ENCODE results near the gene PIMREG.

The PIMREG gene

DNA sequence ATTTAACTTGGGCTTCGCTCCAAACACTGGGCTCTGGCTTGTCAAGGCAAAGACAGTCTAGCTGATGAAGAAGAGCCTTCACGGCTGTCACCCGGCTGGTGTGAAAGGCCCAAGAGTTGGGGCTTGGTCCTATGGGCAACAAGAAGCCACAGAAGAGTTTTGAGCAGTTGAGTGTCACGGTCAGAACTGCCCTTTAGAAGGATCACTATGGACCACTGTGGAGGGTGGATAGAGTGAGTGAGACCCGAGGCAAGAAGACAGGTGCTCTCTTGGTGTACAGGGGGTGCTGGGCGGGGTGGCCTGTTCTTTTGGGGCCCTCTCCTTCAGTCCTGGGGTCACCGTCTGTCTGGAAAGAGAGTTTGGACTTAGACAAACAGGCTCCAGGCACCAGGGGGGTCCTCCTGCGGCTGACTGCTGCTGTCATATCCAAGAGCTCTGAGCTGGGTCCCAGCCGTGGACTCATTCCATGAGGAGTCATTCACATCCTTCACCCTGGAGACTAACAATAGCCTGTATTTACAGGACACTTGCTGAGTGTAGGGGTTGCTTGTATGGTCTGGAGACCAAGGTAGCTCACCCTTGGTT is 2.4 kb downstream of the PIMREG start:
- H3K36me3 ChIP-seq (ENCODE audit: control insufficient read depth in 2 of 2, insufficient read depth in 1 of 2, low read length in 2 of 2) = peaks cover 0 to 53% of the 10 kb centered on the region in 2 experiments; a peak in 2 of 3 replicates

DNA sequence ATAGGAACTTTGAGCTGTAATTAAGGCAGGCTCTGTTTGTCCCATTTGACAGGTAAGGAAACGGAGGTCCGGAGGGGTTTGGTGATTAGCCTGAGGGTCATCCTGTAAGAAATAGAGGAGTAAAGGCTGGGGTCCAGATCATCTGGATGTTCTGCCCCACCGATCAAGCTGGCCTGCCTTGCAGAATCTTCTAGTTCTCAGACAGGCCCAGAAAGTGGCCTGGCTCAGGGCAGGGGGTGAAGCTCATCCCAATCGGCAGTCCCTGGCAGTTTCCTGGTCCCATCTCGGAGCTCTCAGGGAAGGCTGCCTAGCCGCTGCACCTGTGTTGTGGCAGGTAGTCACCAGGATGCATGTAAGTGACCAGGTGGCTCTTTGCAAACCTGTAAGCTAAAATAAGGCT is 4.2 kb downstream of the PIMREG start:
- TF ChIP-seq ZNF530 (tag by site-specific recombination; IDR thresholded peaks at IDR 0.05; ENCODE audit: low read depth) (no peak), ZNF140 (tag by site-specific recombination; IDR thresholded peaks at IDR 0.05) (no peak), ZNF629 (tag by site-specific recombination; IDR thresholded peaks at IDR 0.05) (no peak)
- Histone ChIP-seq H3K9me3 (ENCODE audit: control insufficient read depth, insufficient read depth, low read depth, low read length) (no peaks in the 10 kb centered on the region), H3K4me3 (ENCODE audit: low read depth, low read length) (no peak overlapping the region), H3K27ac (ENCODE audit: extremely low read depth, low read depth, low read length) (no peak overlapping the region), H3K4me1 (ENCODE audit: control insufficient read depth, insufficient read depth, low read length) (peaks cover 4% of the 10 kb centered on the region; the same call in 1 of the 2 replicates), H3K36me3 (ENCODE audit: control insufficient read depth in 2 of 2, insufficient read depth in 1 of 2, low read length in 2 of 2) (peaks cover 0 to 53% of the 10 kb centered on the region in 2 experiments; a peak in 2 of 3 replicates)
- CTCF ChIA-PET = interaction anchor here (1.2 kb wide), 1 partner anchor 24 kb away, joined by 5 read pairs; no protein-coding TSS in a partner anchor
- POLR2A ChIA-PET = interaction anchor here (0.5 kb wide), 1 partner anchor 9 kb away, joined by 3 read pairs; no protein-coding TSS in a partner anchor

More for the DNA sequence above, 2.4 kb downstream of the PIMREG start:
- H3K4me3 ChIP-seq (ENCODE audit: low read depth, low read length) = no peak overlapping the region
- POLR2A ChIA-PET = interaction anchor here (1.0 to 2.6 kb wide), 2 partner anchors 8 to 19 kb away, joined by 3 to 13 read pairs; no protein-coding TSS in a partner anchor
- TF ChIP-seq ZNF610 (tag by site-specific recombination; IDR thresholded peaks at IDR 0.05; ENCODE audit: borderline replicate concordance) (no peak), OSR2 (tag by site-specific recombination; IDR thresholded peaks at IDR 0.05) (no peak), PRDM1 (tag by site-specific recombination; IDR thresholded peaks at IDR 0.05) (no peak)
- no peaks in the 10 kb centered on the region for H3K9me3 ChIP-seq (ENCODE audit: control insufficient read depth, insufficient read depth, low read depth, low read length)
- CTCF ChIA-PET = interaction anchor here (0.6 to 2.1 kb wide), 4 partner anchors 10 to 571 kb away, joined by 3 to 6 read pairs (median 3); no protein-coding TSS in a partner anchor
- H3K27ac ChIP-seq (ENCODE audit: extremely low read depth, low read depth, low read length) = no peak overlapping the region
- H3K4me1 ChIP-seq (ENCODE audit: control insufficient read depth, insufficient read depth, low read length) = peaks cover 4% of the 10 kb centered on the region; the same call in 1 of the 2 replicates

DNA sequence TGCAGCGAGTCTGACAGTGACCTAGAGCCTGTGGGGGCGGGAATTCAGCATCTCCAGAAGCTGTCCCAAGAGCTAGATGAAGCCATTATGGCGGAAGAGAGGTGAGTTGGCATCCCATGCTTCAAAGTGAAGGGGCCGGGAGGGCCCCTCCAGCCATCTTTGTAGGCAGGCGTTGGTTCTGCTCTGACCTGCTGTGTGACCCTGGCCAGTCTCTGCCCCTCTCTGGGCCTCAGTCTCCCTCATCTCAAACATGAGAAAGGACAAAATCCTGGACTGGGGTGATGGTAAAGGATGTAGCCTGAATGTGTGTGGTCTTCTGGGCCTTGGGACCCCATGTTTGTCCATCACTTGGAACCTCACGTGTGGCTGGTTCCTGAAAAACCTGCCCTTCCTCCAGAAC is 5.1 kb downstream of the PIMREG start:
- CTCF ChIA-PET = interaction anchor here (1.2 kb wide), 1 partner anchor 24 kb away, joined by 5 read pairs; no protein-coding TSS in a partner anchor
- POLR2A ChIA-PET = no interaction called here
- no peaks in the 10 kb centered on the region for H3K9me3 ChIP-seq (ENCODE audit: control insufficient read depth, insufficient read depth, low read depth, low read length)
- peaks cover 4% of the 10 kb centered on the region; the same call in 1 of the 2 replicates for H3K4me1 ChIP-seq (ENCODE audit: control insufficient read depth, insufficient read depth, low read length)
- H3K27ac ChIP-seq (ENCODE audit: extremely low read depth, low read depth, low read length) = no peak overlapping the region
- no peak overlapping the region for H3K4me3 ChIP-seq (ENCODE audit: low read depth, low read length)
- H3K36me3 ChIP-seq (ENCODE audit: control insufficient read depth in 2 of 2, insufficient read depth in 1 of 2, low read length in 2 of 2) = peaks cover 0 to 53% of the 10 kb centered on the region in 2 experiments; a peak in 2 of 3 replicates
- TF ChIP-seq ZNF785 (tag by site-specific recombination; IDR thresholded peaks at IDR 0.05) = no peak
- TF ChIP-seq ZNF777 (tag by site-specific recombination; IDR thresholded peaks at IDR 0.05; ENCODE audit: borderline replicate concordance) = no peak
- no peak for TF ChIP-seq FEZF1 (tag by site-specific recombination; IDR thresholded peaks at IDR 0.05)
- TF ChIP-seq EGR2 (tag by site-specific recombination; IDR thresholded peaks at IDR 0.05; ENCODE audit: low read depth) = no peak
- 0 out of 2 replicates have a peak, but pooled peaks have one; percentile 56 for TF ChIP-seq ZNF768 (tag by site-specific recombination; IDR thresholded peaks at IDR 0.05)
- TF ChIP-seq ZNF621 (tag by site-specific recombination; IDR thresholded peaks at IDR 0.05) = no peak
- TF ChIP-seq ZNF626 (tag by site-specific recombination; IDR thresholded peaks at IDR 0.05) = no peak

- Histone ChIP-seq H3K9me3 (ENCODE audit: control insufficient read depth, insufficient read depth, low read depth, low read length) (no peaks in the 10 kb centered on the region), H3K36me3 (ENCODE audit: control insufficient read depth in 2 of 2, insufficient read depth in 1 of 2, low read length in 2 of 2) (peaks cover 0 to 42% of the 10 kb centered on the region in 2 experiments; a peak in 2 of 3 replicates), H3K27ac (ENCODE audit: extremely low read depth, low read depth, low read length) (no peak overlapping the region), H3K4me1 (ENCODE audit: control insufficient read depth, insufficient read depth, low read length) (no peaks in the 10 kb centered on the region), H3K4me3 (ENCODE audit: low read depth, low read length) (no peak overlapping the region)
- ChIA-PET CTCF (no interaction called here), POLR2A (no interaction called here)
- TF ChIP-seq PRDM6 (tag by site-specific recombination; IDR thresholded peaks at IDR 0.05) (0 out of 2 replicates have a peak, but pooled peaks have one; percentile 44), ZNF843 (tag by site-specific recombination; IDR thresholded peaks at IDR 0.05) (no peak), ZBTB10 (tag by site-specific recombination; IDR thresholded peaks at IDR 0.05) (no peak), ZFHX2 (tag by site-specific recombination; conservative IDR thresholded peaks at IDR 0.05) (peak; percentile 93), EGR2 (tag by site-specific recombination; IDR thresholded peaks at IDR 0.05; ENCODE audit: low read depth) (peak; percentile 88), BCL6B (tag by site-specific recombination; IDR thresholded peaks at IDR 0.05) (peak; percentile 95)
These were observed 6.9 kb downstream of the PIMREG start for GRCh38 chr17:6450926-6451832.

Measured in HEK293 (cell line).